ENCODE data around the gene CETP. TPM values are rescaled to one million over a fixed set of nuclear protein-coding genes. Genes with fewer than 3 reads are reported as not detected.

The CETP gene
- total RNA-seq, 4 donors from 2014 or later = not detected

DNA sequence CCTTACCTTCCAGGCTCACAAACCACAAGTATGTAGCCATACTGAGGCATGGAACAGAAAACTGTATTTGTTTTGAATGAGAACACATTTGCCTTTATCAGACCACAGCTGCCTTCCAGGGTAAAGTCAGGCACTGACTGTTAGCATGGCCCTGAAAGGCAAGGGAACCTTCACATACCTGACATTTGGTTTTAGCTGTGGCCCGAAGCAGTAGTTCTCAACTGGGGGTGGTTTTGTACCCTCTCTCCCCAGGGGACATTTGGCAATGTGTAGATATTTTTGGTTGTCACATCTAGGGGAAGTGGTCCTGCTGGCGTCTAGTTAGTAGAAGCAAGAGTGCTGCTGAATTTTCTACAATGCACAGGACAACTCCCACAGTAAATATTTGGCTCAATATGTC is 20.7 kb upstream of the CETP start:
- H3K36me3 ChIP-seq = peaks cover 14 to 99% (median 60%) of the 10 kb centered on the region in 3 donors
- 61 to 92% methylated on average over 2 of the region's 2 CpGs for WGBS, 2 donors
- peaks cover 0 to 86% (median 23%) of the 10 kb centered on the region in 4 donors for H3K4me1 ChIP-seq
- no peaks in the 10 kb centered on the region for H3K9me3 ChIP-seq
- H3K4me3 ChIP-seq = no peak overlapping the region
- no peaks in the 10 kb centered on the region for H3K27me3 ChIP-seq
- no peak for DNase-seq (ENCODE audit: low spot score in 2 of 2)
- peak overlapping the region in 1 of 4 donors; percentile 29 for H3K27ac ChIP-seq
- TF ChIP-seq, protein P1, sequence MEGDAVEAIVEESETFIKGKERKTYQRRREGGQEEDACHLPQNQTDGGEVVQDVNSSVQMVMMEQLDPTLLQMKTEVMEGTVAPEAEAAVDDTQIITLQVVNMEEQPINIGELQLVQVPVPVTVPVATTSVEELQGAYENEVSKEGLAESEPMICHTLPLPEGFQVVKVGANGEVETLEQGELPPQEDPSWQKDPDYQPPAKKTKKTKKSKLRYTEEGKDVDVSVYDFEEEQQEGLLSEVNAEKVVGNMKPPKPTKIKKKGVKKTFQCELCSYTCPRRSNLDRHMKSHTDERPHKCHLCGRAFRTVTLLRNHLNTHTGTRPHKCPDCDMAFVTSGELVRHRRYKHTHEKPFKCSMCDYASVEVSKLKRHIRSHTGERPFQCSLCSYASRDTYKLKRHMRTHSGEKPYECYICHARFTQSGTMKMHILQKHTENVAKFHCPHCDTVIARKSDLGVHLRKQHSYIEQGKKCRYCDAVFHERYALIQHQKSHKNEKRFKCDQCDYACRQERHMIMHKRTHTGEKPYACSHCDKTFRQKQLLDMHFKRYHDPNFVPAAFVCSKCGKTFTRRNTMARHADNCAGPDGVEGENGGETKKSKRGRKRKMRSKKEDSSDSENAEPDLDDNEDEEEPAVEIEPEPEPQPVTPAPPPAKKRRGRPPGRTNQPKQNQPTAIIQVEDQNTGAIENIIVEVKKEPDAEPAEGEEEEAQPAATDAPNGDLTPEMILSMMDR (IDR thresholded peaks at IDR 0.05) = no peak
- TF ChIP-seq EP300 (IDR thresholded peaks at IDR 0.05) (peak in 1 of 2 donors; percentile 15), POLR2A (IDR thresholded peaks at IDR 0.05) (no peak)

DNA sequence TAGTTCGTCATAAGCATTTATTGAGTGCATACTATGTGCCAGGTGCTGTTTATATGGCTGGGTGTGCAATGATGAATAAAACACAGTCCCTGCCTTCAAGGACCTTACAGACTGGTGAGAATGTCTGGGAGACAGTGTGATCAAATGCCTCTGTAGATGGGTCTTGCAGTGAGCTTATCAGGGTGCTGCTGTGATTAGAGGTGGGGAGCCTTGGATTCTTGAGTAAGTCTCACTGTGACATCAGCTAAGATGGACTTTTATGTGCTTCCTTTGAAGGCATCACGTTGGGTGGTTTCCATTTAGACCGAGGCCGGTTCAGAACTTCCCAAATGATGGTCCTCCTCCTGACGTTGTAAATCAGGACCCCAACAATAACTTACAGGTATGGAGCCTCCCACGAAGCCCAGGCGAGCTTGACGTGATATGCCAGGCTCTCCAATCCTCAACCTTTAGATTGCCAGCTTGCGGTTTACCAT is 19.9 kb upstream of the CETP start:
- Histone ChIP-seq H3K4me3 (no peak overlapping the region), H3K4me1 (peaks cover 0 to 84% (median 15%) of the 10 kb centered on the region in 4 donors), H3K27me3 (no peaks in the 10 kb centered on the region), H3K27ac (no peak overlapping the region), H3K36me3 (peaks cover 12 to 100% (median 55%) of the 10 kb centered on the region in 3 donors), H3K9me3 (no peaks in the 10 kb centered on the region)
- TF ChIP-seq POLR2A (IDR thresholded peaks at IDR 0.05) = no peak
- TF ChIP-seq, protein P1 (IDR thresholded peaks at IDR 0.05) = no peak
- WGBS, 2 donors = 85 to 88% methylated on average over 9 of the region's 9 CpGs
- no peak for DNase-seq (ENCODE audit: low spot score in 2 of 2)

DNA sequence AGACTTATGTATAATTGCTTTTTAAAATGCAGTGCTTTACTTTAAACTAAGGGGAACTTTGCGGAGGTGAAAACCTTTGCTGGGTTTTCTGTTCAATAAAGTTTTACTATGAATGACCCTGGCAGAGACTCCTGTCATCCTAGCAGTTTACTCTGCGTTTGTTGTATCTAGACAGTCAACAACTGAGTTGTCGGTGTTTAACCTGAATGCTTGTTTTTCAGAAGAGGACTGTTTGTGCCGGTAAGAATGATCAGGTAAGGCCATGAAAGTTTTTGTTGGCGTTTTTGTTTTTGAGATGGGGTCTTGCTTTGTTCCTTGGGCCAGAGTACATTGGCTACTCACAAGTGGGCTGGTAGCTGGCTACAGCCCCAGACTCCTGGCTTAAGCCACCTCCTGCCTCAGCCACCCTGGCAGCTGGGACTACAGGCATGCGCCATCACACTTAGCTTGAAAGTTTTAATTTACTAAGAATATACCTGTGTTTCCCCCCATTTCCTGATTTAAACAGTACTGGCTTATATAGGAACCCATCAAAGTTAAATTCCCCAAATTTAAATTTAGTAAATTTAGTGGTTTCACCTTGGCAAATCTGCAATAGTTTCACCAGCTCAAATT is 17.9 kb upstream of the CETP start:
- no peak for DNase-seq (ENCODE audit: low spot score in 2 of 2)
- H3K27me3 ChIP-seq = no peaks in the 10 kb centered on the region
- 85 to 90% methylated on average over 6 of the region's 6 CpGs for WGBS, 2 donors
- peaks cover 0 to 64% (median 3%) of the 10 kb centered on the region in 4 donors for H3K4me1 ChIP-seq
- peak overlapping the region in 1 of 4 donors; percentile 46 for H3K27ac ChIP-seq
- no peak overlapping the region for H3K4me3 ChIP-seq
- H3K9me3 ChIP-seq = no peaks in the 10 kb centered on the region
- peaks cover 12 to 99% (median 53%) of the 10 kb centered on the region in 3 donors for H3K36me3 ChIP-seq
- TF ChIP-seq EP300 (IDR thresholded peaks at IDR 0.05) (no peak), POLR2A (IDR thresholded peaks at IDR 0.05) (no peak)
- TF ChIP-seq, protein P1 (IDR thresholded peaks at IDR 0.05) = no peak

DNA sequence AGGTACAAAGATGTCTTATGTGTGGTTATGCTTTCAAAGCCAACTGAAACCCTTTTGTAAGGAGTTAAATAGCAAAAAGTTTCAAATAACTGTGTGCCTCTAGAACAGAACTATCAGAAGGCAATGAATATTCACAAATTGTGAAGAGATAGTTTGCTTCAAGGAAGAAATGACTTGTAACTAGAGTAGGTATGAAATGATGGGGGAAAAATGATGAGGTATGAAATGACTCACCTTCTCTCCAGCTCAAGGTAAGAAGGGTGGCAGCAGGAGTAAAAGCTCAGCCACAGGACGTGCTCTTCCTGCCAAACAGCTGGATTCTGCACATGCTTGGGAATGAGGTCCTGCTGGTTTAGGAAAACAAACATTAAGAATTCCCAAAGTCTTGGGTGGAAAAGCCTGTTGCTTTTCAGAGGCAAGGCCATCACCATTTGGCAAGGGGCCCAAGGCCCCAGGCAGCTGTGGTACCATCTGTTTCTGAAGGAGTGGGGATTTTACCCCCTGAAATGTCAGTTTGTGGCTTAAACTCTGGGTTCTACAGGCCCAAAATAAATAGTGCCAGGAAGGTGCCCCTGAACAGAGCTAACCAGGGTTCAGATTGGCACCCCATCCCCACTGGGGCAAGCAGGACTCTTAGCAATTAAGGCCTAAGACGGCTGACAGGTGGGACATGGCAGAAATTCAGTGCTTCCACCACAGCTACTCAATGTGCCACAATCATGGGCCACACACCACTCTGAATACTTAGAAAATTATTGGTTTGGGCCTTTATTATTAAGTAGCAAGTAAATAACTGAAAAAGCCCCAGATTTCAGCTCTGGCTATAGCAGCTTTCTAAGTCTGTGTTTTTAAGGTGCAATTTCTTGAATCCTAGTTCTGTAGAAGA is 16.6 kb upstream of the CETP start:
- TF ChIP-seq EP300 (IDR thresholded peaks at IDR 0.05) (no peak), POLR2A (IDR thresholded peaks at IDR 0.05) (no peak)
- TF ChIP-seq, protein P1 (IDR thresholded peaks at IDR 0.05) = no peak
- H3K27me3 ChIP-seq = no peaks in the 10 kb centered on the region
- DNase-seq (ENCODE audit: low spot score in 2 of 2) = no peak
- H3K9me3 ChIP-seq = no peaks in the 10 kb centered on the region
- 54% methylated on average over 2 of the region's 2 CpGs for WGBS, 2 donors
- H3K4me1 ChIP-seq = peaks cover 0 to 52% (median 0%) of the 10 kb centered on the region in 4 donors
- peaks cover 7 to 94% (median 43%) of the 10 kb centered on the region in 3 donors for H3K36me3 ChIP-seq
- H3K4me3 ChIP-seq = no peak overlapping the region
- H3K27ac ChIP-seq = peak overlapping the region in 2 of 4 donors; percentile 18 to 46
